ENCODE measurements around the gene TRIM29.

Gene TRIM29

DNA sequence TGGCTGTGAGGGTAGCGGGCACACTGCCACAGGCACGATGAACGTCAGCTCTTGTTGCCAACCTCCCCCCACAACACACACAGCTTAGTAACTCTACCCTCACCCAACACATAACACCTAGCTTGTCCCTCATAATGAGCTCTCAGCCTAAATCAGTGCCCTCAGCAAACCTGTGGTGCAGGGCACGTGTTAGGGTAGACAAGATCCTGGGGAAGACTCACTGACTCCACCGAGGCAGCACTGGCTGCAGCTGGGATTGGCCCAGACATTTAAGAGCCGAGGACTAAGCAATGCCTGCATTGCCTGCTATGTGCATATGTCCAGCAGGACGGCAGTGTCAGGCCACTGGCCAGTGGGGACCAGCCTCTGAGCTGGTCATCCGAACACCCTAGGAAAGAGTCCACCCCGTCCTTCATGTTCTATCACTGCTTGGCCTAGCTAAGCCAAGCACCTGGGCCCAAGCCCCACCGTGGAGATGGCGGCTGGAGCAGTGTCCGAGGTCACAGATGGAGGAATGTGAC, 32.9 kb upstream of the TRIM29 start:
- DNase-seq (ENCODE audit: low read depth) = no peak
- no peak overlapping the region for H3K4me3 ChIP-seq (ENCODE audit: control insufficient read depth, low read depth, low read length)
- TF ChIP-seq, protein P1, sequence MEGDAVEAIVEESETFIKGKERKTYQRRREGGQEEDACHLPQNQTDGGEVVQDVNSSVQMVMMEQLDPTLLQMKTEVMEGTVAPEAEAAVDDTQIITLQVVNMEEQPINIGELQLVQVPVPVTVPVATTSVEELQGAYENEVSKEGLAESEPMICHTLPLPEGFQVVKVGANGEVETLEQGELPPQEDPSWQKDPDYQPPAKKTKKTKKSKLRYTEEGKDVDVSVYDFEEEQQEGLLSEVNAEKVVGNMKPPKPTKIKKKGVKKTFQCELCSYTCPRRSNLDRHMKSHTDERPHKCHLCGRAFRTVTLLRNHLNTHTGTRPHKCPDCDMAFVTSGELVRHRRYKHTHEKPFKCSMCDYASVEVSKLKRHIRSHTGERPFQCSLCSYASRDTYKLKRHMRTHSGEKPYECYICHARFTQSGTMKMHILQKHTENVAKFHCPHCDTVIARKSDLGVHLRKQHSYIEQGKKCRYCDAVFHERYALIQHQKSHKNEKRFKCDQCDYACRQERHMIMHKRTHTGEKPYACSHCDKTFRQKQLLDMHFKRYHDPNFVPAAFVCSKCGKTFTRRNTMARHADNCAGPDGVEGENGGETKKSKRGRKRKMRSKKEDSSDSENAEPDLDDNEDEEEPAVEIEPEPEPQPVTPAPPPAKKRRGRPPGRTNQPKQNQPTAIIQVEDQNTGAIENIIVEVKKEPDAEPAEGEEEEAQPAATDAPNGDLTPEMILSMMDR (conservative IDR thresholded peaks at IDR 0.05; ENCODE audit: control insufficient read depth, insufficient read depth, low read depth, low read length) = no peak

DNA sequence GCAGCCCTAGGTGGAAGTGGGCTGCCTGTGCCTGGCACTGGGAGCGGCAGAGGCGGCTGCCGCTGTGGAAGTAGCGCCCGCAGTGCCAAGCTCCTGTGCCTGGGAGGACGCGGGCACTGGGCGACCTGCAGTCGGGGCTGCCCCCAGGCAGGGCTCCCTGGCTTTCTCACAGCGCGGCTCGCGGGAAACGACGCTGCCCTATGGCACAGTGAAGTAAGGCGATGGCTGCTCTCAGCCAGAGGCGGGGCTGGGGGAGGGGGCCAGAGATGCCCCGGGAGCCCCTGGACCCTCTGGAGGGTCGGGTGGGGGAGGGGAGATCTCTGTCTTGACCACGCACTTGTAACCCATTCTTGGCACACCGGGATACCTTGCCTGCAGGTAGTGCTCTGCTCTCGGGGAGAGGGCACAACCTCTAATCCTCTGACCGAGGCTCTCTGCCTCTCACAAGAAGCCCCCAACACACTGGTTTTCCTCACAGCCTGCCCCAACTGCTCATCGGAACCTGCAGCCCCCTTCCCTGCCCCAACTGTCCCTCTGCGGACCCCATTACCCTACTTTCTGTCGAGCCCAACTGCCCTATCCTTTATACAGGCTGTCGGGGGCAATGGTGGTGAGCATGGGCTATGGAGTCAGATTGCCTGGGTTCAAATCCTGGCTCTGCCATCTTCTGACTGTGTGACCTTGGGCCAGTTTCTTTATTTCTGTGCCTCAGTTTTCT, 32.2 kb upstream of the TRIM29 start:
- TF ChIP-seq, protein P1 (conservative IDR thresholded peaks at IDR 0.05; ENCODE audit: control insufficient read depth, insufficient read depth, low read depth, low read length) = no peak
- H3K4me3 ChIP-seq (ENCODE audit: control insufficient read depth, low read depth, low read length) = no peak overlapping the region
- no peak for DNase-seq (ENCODE audit: low read depth)

DNA sequence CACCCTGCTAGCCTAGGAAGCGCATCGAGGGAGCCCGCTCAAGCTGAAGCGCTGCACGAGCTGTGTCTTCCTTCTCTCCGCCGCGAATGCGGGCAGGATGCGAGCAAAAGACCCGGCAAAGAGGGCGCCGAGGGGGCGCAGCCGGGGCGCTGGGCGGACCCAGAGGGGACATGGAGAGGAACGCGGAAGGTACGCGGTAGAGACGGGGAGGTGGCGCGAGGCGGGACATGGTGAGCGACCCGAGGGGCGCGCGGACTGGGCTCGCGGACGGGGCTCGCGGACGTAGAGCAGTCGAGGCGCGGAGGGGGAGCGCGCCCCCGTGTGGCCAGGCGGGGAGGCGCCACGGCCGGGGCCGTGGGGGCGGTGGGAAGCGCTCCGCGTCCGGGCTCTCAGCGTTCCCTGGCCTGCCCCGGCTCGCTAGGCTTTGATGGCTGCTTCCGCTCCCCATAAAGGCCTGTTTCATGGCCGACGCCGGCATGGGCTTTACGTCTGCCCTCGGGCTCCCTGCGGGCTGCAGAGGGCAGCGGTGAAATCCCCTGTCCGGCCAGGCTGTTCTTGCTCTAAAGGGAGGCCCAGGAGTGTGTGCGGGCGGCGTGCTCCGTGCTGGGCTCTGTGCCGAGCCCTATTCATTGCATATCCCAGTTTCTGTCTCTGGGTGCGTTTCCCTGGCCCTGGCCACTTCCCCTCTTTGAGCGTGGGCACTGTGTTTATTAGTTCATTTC, 31.2 kb upstream of the TRIM29 start:
- DNase-seq (ENCODE audit: low read depth) = peak; percentile 50
- peak overlapping the region; percentile 48 for H3K4me3 ChIP-seq (ENCODE audit: control insufficient read depth, low read depth, low read length)
- TF ChIP-seq, protein P1 (conservative IDR thresholded peaks at IDR 0.05; ENCODE audit: control insufficient read depth, insufficient read depth, low read depth, low read length) = no peak

DNA sequence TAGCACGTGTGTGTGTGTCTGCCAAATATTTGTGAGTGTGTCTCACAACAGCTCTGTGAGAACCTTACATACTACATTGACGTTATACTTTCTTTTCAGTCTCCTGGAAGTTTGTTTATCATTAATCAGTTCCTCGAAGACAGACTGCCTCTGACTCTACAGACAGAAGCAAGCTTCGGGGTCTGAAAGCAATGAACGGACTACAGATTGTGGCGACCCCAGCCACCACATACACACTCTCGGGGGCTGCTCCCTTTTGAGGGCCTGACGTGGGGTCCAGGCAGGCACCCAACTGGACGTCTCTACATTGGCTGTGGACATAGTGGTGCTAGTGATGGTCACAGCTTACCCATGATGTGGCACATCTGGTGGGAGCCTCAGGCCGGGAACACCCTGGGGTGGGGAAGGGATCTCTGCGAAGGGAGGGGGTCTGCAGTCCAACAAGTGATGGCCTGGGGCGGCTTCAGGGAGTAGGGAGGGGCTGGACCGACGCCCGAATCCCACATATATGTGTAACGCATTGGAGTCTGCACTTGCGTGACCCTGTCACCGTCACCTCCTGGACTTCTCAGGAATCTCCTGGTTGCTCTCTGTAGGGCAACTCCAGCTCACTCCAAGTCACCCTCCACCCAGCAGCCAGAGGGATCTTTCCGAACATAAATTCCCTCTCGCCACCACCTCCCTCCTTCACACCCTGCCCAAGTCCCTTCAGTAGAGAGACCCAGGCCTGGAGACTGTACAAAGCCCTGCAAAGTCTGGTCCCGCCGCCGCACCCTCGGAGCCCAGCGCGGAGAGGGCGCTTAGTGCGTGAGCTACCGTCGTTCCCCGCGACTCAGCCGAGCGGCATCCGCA, 30.4 kb upstream of the TRIM29 start:
- TF ChIP-seq, protein P1 (conservative IDR thresholded peaks at IDR 0.05; ENCODE audit: control insufficient read depth, insufficient read depth, low read depth, low read length) = no peak
- H3K4me3 ChIP-seq (ENCODE audit: control insufficient read depth, low read depth, low read length) = peak overlapping the region; percentile 48
- peak; percentile 36 for DNase-seq (ENCODE audit: low read depth)

DNA sequence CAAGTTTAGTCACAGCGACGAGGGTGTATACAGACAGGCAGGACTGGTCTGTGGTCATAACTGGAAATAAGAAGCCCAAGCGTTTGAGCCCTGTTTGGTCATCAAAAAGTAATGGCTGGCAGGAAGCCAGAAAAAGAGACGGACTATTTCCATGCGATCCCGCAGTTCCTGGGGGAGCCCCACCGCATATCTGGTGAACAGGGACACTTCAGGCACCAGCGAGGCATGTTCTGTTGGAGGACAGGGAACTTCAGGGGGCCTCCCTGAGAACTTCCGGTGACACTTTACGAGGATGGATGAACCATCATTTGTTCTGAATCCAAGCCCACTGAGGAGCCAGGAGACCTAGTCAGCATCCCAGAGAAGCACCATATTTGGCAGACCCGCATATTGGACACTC, 29.7 kb upstream of the TRIM29 start:
- H3K4me3 ChIP-seq (ENCODE audit: control insufficient read depth, low read depth, low read length) = no peak overlapping the region
- TF ChIP-seq, protein P1 (conservative IDR thresholded peaks at IDR 0.05; ENCODE audit: control insufficient read depth, insufficient read depth, low read depth, low read length) = no peak
- DNase-seq (ENCODE audit: low read depth) = no peak

DNA sequence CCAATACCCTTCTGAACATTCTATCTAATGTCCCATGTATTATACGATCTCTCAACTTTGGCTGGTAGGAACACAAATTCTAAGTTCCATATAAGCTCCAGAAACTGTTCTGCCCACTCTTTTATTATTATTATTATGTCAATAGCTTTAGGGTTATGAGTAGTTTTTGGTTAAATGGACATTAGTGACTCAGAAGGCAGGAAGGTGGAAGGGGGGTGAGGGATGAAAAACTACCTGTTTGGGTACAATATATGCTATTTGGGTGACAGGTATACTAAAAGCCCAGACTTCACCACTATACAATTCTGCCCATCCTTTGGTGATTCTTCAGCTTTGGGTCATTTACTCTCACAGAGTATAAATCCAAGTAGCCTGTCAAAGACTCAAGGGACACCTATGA, 22.5 kb upstream of the TRIM29 start:
- H3K4me3 ChIP-seq (ENCODE audit: control insufficient read depth, low read depth, low read length) = no peak overlapping the region
- no peak for DNase-seq (ENCODE audit: low read depth)
- TF ChIP-seq, protein P1 (conservative IDR thresholded peaks at IDR 0.05; ENCODE audit: control insufficient read depth, insufficient read depth, low read depth, low read length) = no peak

Measured in fibroblast of mammary gland (primary cell).